ENCODE measurements around the gene OGG1.

GRCh38 chr3:9749296-9749644 is 482 bp upstream of the OGG1 start:
- TF ChIP-seq GATA1 (IDR thresholded peaks at IDR 0.05; ENCODE audit: low read depth, low read length) (no peak), POLR2A (IDR thresholded peaks at IDR 0.05; ENCODE audit: low read length) (no peak)
